GM10266 (cell line): ENCODE results near the gene SCP2D1.

ENCODE experiments used
- DNase-seq: peaks from one replicate; pipeline ENCODE4 v3.0.0; 2012; ENCODE audit errors: extremely low spot score
- CTCF ChIP-seq: IDR thresholded peaks from 2 replicates; pipeline ENCODE4 v1.5.1; 2012; ENCODE audit warnings: mild to moderate bottlenecking, low read depth; ENCODE audit not compliant: control insufficient read depth, insufficient read depth; ENCODE audit errors: missing control alignments

The SCP2D1 gene

GRCh38 chr20:18811904-18812303 is 1.7 kb upstream of the SCP2D1 start:
- no peak for DNase-seq
- no peak for TF ChIP-seq CTCF

- no peak for DNase-seq
- TF ChIP-seq CTCF, result no peak
Measured at GRCh38 chr20:18815194-18815942, 1.8 kb downstream of the SCP2D1 start.

- no peak for TF ChIP-seq CTCF
- no peak for DNase-seq
Measured at GRCh38 chr20:18822832-18823231, 9.2 kb downstream of the SCP2D1 start.

- DNase-seq, result no peak
- TF ChIP-seq CTCF, result no peak
Measured at GRCh38 chr20:18831830-18832499, 18.4 kb downstream of the SCP2D1 start.

GRCh38 chr20:18832546-18833200 is 19.1 kb downstream of the SCP2D1 start:
- no peak for DNase-seq
- no peak for TF ChIP-seq CTCF

GRCh38 chr20:18835466-18836256 is 22.1 kb downstream of the SCP2D1 start:
- TF ChIP-seq CTCF, result no peak
- DNase-seq, result no peak
